Ammon's horn (tissue), 1 donor: ENCODE data around the gene OARD1.
"Not testable (repeated sequence)": the region's sequence is repeated elsewhere in the genome, so short reads cannot be mapped to it uniquely, and the experiment has no call there.

Source experiments
- DNase-seq: peaks from one replicate; pipeline ENCODE4 v3.0.0-alpha.2; 2016; ENCODE audit warnings: low spot score

The OARD1 gene

DNA sequence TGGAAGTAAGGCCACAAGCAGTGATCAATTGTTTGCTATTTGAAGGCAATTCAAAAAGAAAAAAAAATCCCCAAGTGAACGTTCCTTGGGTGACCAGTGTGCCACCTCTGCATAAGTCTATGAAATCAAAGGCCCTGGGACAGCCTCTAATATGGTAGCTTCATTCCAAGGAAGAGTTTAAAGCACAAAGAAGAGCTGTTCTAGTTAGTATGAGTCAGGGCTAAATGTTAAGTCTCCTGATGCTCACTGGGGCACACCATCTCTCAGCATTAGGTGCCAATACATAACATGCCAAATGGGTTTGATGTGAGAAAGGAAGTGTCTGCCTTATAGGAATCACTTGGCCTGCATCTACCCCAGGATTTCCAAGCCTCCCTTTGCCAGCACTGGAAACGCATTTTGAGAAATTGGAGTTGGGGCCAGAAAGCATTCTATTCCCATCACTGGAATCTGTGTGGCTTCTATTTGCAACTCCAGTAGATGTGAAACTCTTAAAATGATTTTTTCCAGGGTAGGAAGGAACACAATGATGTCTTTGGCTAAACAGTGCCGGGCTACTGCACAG, 46.1 kb downstream of the OARD1 start:
- DNase-seq = no peak

DNA sequence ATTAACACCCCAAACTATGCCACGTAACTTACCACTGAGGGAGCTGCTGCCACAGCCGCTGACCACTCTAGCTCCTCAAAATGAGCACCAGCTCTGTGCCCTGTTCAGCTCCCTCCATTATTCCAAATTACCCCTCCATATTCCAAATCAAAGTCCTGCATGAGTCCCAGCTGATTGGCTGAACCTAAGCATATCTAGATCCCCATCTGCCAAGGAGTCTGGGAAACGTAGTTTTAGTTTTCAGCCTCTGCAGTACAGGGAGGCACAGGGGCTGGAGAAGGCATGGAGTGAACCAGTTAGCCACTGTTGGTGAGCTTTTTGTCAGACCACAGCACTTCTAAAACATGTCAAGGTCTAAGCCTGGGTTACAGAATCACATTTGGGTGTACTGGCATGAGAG, 49.0 kb downstream of the OARD1 start:
- no peak for DNase-seq

GRCh38 chr6:41022294-41022693, 49.9 kb downstream of the OARD1 start:
- DNase-seq = no peak

DNA sequence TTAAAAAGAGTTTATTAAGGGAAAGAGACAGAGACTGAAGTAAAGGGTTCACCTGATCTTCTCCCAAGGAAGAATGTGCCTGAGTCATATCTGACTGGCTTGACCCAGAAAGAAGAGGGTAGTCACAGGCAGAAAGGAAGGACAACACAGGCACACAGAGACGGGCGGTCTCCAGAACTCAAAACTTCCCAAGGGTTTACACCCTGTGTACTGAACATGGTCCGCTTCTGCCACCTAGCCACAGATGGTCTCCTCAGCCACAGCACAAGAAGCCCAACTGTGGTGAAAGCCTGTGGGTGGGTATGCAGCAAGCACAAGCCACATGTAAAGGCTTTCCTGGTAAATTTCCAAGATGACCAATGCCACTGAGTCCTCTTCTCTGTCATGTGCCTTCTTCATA, 50.3 kb downstream of the OARD1 start:
- DNase-seq = peak; percentile 71

- DNase-seq = no peak
Measured at GRCh38 chr6:41017663-41018062, 54.5 kb downstream of the OARD1 start.

DNA sequence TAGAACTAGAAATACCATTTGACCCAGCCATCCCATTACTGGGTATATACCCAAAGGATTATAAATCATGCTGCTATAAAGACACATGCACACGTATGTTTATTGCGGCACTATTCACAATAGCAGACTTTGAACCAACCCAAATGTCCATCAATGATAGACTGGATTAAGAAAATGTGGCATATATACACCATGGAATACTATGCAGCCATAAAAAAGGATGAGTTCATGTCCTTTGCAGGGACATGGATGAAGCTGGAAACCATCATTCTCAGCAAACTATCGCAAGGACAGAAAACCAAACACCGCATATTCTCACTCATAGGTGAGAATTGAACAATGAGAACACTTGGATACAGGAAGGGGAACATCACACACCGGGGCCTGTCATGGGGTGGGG, 56.3 kb downstream of the OARD1 start:
- DNase-seq = not testable (repeated sequence)

DNA sequence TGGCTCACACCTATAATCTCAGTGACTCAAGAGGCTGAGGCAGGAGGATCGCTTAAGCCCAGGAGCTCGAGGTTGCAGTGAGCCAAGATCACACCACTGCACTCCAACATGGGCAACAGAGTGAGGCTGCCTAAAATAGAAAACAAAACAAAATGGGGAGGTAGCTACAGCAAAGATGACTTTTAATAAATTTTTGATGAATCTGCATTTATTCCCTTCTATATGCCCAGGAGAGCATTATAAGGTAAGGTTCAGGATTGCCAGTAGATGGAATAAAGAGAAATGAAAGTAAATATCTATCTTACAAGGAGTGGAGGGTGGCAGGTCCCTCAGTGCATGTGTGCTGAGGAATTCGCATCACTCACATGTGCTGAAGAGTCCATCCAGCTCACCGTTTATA, 57.4 kb downstream of the OARD1 start:
- DNase-seq = no peak
